Renal cortical epithelial cell (primary cell): Measurements from ENCODE around the gene PNPLA6. TPM values are rescaled to one million over a fixed set of nuclear protein-coding genes. Genes with fewer than 3 reads are reported as not detected.

Source experiments
- DNase-seq: peaks from one replicate; pipeline ENCODE4 v3.0.0-alpha.2; 2011; ENCODE audit warnings: low read depth
- total RNA-seq: library from RNA; depleted of rRNA; stranded (reverse); fragments of >200 nt; gene quantifications from 2 replicates; pipeline ENCODE4 v1.2.3, GENCODE V29; 2014

Gene PNPLA6
- total RNA-seq, 1 donor from 2014 or later, result 149 TPM

- DNase-seq, result no peak
Observed at GRCh38 chr19:7515645-7516151, 19.8 kb upstream of the PNPLA6 start, which contains the start of gene ZNF358. Gene ZNF358 (plus strand): TSS chr19:7516103. CDS start chr19:7519243, 3,140 bp downstream.

- no peak for DNase-seq
Observed at GRCh38 chr19:7516333-7516732, 19.2 kb upstream of the PNPLA6 start.

GRCh38 chr19:7516878-7517277 is 18.6 kb upstream of the PNPLA6 start:
- no peak for DNase-seq

GRCh38 chr19:7519361-7520130 is 16.0 kb upstream of the PNPLA6 start:
- no peak for DNase-seq

GRCh38 chr19:7520131-7521051 is 15.1 kb upstream of the PNPLA6 start:
- DNase-seq, result no peak

GRCh38 chr19:7521551-7522071 is 13.9 kb upstream of the PNPLA6 start:
- no peak for DNase-seq

- peak; percentile 86 for DNase-seq
Observed at GRCh38 chr19:7522072-7522922, 13.2 kb upstream of the PNPLA6 start, which contains the start of gene MCOLN1. Gene MCOLN1 (plus strand): TSS chr19:7522624. CDS start chr19:7522751, 127 bp downstream.

- peak; percentile 9 for DNase-seq
Observed at GRCh38 chr19:7522923-7523667, 12.4 kb upstream of the PNPLA6 start.

- DNase-seq, result no peak
Observed at GRCh38 chr19:7524523-7524922, 11.0 kb upstream of the PNPLA6 start.

- DNase-seq, result no peak
Observed at GRCh38 chr19:7524992-7525739, 10.4 kb upstream of the PNPLA6 start.

- DNase-seq, result no peak
Observed at GRCh38 chr19:7526059-7526929, 9.2 kb upstream of the PNPLA6 start.

GRCh38 chr19:7527516-7528191 is 7.9 kb upstream of the PNPLA6 start:
- no peak for DNase-seq

GRCh38 chr19:7528192-7528519 is 7.4 kb upstream of the PNPLA6 start:
- no peak for DNase-seq

GRCh38 chr19:7528522-7529245 is 6.8 kb upstream of the PNPLA6 start:
- DNase-seq, result no peak

GRCh38 chr19:7529246-7529600 is 6.3 kb upstream of the PNPLA6 start:
- no peak for DNase-seq

GRCh38 chr19:7529610-7530490 is 5.7 kb upstream of the PNPLA6 start:
- no peak for DNase-seq
